CD4-positive, alpha-beta T cell treated with Interleukin-12 subunit alpha and Interleukin-12 subunit beta, for 1 hour (primary cell): ENCODE measurements around the gene CASD1.

Experiments
- DNase-seq: peaks from one replicate; pipeline ENCODE4 v3.0.0-alpha.2; 2020

CASD1 gene

DNA sequence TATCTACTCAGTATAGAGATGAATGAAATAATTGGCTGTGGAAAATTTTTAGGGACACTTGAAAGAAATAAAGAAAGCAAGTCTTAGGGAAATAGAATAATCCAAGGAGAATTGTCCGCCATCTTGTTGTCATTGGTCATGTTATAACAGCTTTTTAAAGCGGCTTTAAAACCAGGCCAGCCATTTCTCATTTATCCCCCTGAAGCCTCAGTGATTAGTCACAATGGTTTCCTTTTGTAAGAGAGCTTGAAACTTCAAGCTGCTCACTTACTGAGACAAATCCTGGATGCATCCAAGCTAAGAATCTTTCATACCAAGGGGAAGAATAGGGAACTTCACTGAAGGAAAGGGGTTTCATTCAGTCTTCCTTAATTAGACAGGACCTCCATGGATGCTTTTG, 78.5 kb downstream of the CASD1 start:
- no peak for DNase-seq

- no peak for DNase-seq
Measured at GRCh38 chr7:94590526-94591162, 81.0 kb downstream of the CASD1 start.

GRCh38 chr7:94591176-94591575, 81.6 kb downstream of the CASD1 start:
- DNase-seq = no peak

DNA sequence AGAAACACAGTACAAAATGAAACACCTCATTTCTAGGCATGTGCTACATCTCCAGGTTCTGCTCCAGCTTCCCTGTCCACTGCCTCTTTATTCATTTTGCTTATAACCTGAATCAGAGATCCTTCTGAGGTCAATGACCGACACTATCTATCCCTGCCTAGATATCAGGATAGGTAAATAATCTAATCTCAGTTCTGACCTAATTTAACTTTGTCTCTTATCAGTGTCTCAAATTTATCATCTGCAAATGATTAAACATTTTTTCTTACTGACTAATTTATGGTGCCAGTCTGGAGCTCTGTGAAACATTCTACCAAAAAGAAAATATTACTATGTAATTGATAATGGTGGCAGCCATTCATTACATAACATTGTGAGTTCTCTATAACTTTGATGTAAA, 85.3 kb downstream of the CASD1 start:
- DNase-seq = no peak

- no peak for DNase-seq
Measured at GRCh38 chr7:94595717-94596116, 86.1 kb downstream of the CASD1 start.

GRCh38 chr7:94600267-94600666, 90.7 kb downstream of the CASD1 start:
- no peak for DNase-seq

DNA sequence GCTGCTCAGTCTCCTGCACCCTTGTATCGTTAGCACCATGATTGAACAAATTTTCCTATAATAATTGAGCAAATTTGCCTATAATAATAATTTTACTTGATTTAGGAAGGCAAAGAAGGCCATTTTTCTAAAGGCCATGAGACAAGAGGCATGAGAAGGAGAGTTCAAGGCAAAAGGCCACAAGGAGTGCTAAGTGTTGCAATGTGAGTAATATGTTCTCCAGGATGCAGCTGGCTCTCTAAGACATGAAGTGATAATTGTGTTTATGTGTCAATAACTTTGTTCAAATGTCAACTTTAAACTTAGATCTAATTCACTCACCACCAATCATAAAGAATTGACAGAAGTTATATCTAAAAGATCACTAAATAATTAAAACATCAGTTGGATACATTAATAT, 92.6 kb downstream of the CASD1 start:
- DNase-seq = no peak

- no peak for DNase-seq
Measured at GRCh38 chr7:94605031-94605430, 95.4 kb downstream of the CASD1 start.
